Activated T-cell treated with anti-CD3 and anti-CD28 coated beads for 4 hours (primary cell): Measurements from ENCODE around the gene LSS.

Experiments
- DNase-seq: peaks from one replicate; pipeline ENCODE4 v3.0.0-alpha.2; 2020

LSS gene

DNA sequence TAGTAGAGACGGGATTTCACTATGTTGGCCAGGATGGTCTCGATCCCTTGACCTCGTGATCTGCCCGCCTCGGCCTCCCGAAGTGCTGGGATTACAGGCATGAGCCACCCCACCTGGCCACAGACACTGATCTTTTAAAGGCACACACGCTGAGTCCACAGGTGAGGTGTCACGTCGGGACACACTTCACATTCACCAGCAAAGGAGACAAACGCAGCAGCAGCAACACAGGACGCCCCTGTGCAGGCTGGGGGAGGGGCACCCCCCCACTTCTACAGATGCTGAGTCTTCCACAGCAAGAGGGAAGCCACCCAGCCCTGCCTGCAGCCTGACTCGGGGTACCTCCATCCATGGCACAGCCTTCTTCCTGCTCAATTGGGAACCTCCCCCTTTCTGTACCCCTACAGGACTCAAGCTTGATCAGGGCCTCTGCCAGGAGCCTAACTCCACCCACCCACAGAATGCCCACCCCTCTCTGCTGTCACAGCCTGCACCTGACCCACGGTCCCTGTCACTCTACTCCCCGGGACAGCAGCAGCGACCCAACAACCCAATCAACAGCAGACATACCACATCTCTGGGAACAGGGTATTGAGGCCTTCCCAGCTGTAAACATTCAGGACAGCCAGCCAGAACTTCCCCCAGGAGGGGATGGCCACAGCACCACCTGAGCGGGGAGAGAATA lies 9.5 kb downstream of the LSS start:
- DNase-seq = no peak

- no peak for DNase-seq
Measured at GRCh38 chr21:46217511-46218196, 10.9 kb downstream of the LSS start.

GRCh38 chr21:46216132-46216747 lies 12.3 kb downstream of the LSS start:
- DNase-seq = no peak

GRCh38 chr21:46215436-46216131 lies 13.0 kb downstream of the LSS start:
- no peak for DNase-seq

- DNase-seq = no peak
Measured at GRCh38 chr21:46214478-46215340, 13.9 kb downstream of the LSS start.

GRCh38 chr21:46213620-46214286 lies 14.8 kb downstream of the LSS start:
- DNase-seq = no peak

GRCh38 chr21:46212721-46213484 lies 15.7 kb downstream of the LSS start:
- no peak for DNase-seq

GRCh38 chr21:46211786-46212720 lies 16.5 kb downstream of the LSS start:
- no peak for DNase-seq

DNA sequence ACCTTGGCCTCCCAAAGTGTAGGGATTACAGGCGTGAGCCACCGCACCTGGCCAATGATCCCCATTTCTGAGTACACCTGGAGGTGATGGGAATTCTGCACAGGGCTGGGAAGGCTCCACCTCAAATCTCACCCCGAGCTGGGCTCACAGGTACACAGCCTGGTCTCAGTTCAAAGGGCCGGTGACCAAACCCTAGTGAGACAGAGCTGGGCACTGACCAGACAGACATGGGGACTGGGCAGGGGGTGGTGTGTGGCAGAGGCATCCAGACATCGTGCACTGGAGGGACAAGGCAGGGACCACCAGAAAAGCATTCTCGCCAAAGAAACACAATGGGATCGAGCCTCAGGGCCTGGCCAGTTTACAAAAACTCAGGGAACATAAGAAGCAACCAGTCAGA lies 17.2 kb downstream of the LSS start:
- no peak for DNase-seq

GRCh38 chr21:46210378-46211136 lies 18.0 kb downstream of the LSS start:
- no peak for DNase-seq

DNA sequence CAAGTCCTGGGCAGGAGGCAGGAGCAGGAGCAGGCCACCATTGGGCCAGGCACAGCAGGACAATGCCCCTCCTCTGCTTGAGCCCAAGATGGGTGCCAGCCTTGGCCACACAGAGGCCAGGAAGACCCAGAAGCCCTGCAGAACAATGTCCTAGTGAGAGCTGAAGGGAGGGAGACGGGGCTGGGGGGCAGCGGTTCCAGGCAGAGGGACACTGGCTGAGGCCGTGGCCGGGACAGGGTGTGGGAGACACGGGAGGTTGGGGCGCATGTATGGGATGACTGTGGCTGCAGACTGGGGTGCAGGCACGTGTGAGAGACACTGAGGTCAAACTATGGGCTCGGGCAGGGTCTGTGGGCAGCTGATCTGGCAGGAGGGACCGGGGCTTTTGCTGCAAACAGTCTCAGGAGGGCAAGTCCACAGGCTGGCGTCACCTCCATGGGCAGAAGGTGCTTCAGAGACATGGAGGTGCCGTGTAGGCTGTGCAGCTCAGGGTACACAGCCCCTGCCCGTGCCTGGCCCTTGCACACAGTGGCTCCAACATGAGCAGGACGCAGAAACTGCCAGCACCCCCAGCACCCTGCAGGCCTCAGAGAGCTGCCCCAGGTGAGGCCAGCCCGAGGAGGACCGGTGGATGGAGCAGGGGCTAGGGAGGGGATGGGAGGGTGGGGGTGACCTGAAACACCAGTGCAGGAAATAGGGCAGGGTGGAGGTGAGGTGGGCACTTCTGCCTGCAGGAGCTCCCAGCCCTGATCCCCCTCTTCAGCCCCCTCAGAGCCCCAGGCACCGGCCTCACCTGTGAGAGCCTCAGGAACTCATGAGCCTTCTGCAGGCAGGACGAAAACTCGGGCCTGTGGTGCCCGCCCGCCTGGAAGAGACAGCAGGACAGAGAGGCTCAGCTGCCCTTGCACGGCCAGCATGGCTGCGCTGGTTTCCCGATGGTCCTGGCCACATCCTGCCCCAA lies 19.5 kb downstream of the LSS start:
- no peak for DNase-seq

GRCh38 chr21:46207920-46208591 lies 20.5 kb downstream of the LSS start:
- no peak for DNase-seq

- DNase-seq = no peak
Measured at GRCh38 chr21:46207006-46207919, 21.3 kb downstream of the LSS start.

GRCh38 chr21:46206163-46207005 lies 22.2 kb downstream of the LSS start:
- no peak for DNase-seq

- no peak for DNase-seq
Measured at GRCh38 chr21:46205766-46206162, 22.8 kb downstream of the LSS start.
